ENCODE data around the gene NCAPH2. TPM values are rescaled to one million over a fixed set of nuclear protein-coding genes. Genes with fewer than 3 reads are reported as not detected.

NCAPH2 gene
- total and polyA plus RNA-seq, 4 experiments from 2014 or later = 36.4 to 81.8 (median 59.0) TPM

DNA sequence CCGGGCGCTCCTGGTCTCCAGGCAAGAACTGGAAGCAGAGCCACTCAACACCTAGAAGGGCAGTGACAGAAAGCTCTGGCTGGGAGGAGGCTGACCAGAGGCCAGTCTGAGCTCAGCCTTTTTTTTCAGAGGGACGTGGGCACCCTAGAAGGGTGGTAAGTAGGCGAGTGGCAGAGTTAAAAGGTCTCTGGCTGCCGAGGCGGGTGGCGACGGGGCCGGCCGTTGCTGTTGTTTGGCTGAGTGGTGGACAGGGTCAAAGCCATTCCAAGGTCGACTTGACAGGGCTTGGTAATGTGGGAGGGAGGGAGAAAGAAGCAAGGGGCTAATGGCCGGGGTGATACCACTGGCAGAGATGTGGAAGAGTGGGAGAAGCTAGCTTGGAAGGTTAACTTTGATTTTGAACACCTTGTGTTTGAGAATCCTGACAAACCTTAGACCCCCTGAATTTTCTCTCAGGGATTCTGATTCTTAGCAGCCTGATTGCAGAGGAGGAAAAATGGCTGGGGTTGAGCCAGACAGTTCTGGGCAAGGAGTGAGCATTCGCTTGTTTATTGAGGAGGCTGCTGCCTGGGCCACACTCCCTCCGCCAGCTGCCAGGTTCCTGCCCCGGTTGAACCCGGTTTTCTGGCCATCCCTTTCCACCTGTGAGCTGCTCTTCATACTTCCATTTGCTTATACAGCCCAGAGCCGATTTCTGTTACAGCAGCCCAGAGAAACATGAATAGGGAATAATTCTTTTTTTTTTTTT is 55.6 kb downstream of the NCAPH2 start:
- peak overlapping the region; percentile 62 to 78 for H3K4me3 ChIP-seq (ENCODE audit: low read length in 2 of 2)
- peaks cover 1% of the 10 kb centered on the region for H3K36me3 ChIP-seq (ENCODE audit: insufficient read depth, low read length)
- no peak for DNase-seq
- Mint-ChIP-seq H3K9me3 (no peaks in the 10 kb centered on the region), H3K4me1 (peaks cover 13 to 25% (median 20%) of the 10 kb centered on the region in 4 donors), H3K4me3 (peak overlapping the region; percentile 92 to 97 (median 95)), H3K27me3 (peaks cover 0 to 2% of the 10 kb centered on the region in 2 donors), H3K36me3 (peaks cover 2 to 3% of the 10 kb centered on the region in 2 donors), H3K27ac (peak overlapping the region; percentile 78 to 96 (median 91))
- peaks cover 8% of the 10 kb centered on the region for H3K4me1 ChIP-seq (ENCODE audit: insufficient read depth, low read length)
- H3K9me3 ChIP-seq (ENCODE audit: control insufficient read depth in 1 of 2, low read length in 2 of 2) = no peaks in the 10 kb centered on the region
- H3K27ac ChIP-seq (ENCODE audit: low read depth, low read length) = peak overlapping the region; percentile 55
- no peaks in the 10 kb centered on the region for H3K27me3 ChIP-seq (ENCODE audit: insufficient read depth, low read length)
- intact Hi-C loops (cut with micrococcal nuclease) = loop anchor here (1.0 to 2.0 kb wide), 3 partner anchors 19 to 319 kb away; partner anchors contain the start of gene KLHDC7B
- POLR2A ChIA-PET (ENCODE audit: partially characterized antibody) = interaction anchor here (1.2 to 4.8 kb wide), 18 partner anchors 10 to 313 kb away, joined by 3 to 65 read pairs (median 8); partner anchors contain the start of genes CHKB, CPT1B, HDAC10 and KLHDC7B
- CTCF ChIA-PET (ENCODE audit: partially characterized antibody) = interaction anchor here (0.6 to 4.5 kb wide), 26 partner anchors 10 to 222 kb away, joined by 3 to 33 read pairs (median 5); partner anchors contain the start of genes CHKB, KLHDC7B, LMF2 and NCAPH2

DNA sequence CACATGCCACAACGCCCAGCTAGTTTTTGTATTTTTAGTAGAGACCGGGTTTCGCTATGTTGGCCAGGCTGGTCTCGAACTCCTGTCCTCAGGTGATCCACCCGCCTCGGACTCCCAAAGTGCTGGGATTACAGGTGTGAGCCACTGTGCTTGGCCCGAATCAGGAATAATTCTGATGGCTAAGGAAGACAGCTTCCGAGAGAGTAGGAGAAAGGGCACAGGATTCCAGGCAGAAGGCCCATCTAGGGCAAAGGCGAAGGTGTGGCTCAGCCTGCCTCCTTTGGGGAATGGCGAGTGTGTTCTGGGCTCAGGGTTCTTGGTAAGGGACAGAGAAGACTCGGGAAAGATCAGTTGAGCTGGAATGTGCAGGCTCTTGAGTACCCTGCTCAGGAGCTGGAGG is 56.3 kb downstream of the NCAPH2 start:
- POLR2A ChIA-PET (ENCODE audit: partially characterized antibody) = interaction anchor here (0.6 to 4.8 kb wide), 10 partner anchors 16 to 95 kb away, joined by 3 to 65 read pairs (median 12); partner anchors contain the start of genes CHKB, CPT1B, LMF2 and NCAPH2
- Histone ChIP-seq H3K36me3 (ENCODE audit: insufficient read depth, low read length) (peaks cover 7% of the 10 kb centered on the region), H3K4me1 (ENCODE audit: insufficient read depth, low read length) (peaks cover 8% of the 10 kb centered on the region), H3K9me3 (ENCODE audit: control insufficient read depth in 1 of 2, low read length in 2 of 2) (no peaks in the 10 kb centered on the region), H3K4me3 (ENCODE audit: low read length in 2 of 2) (no peak overlapping the region), H3K27me3 (ENCODE audit: insufficient read depth, low read length) (no peaks in the 10 kb centered on the region), H3K27ac (ENCODE audit: low read depth, low read length) (no peak overlapping the region)
- Mint-ChIP-seq H3K9me3 (no peaks in the 10 kb centered on the region), H3K4me3 (peak overlapping the region in 3 of 8 donors; percentile 8 to 33 (median 12)), H3K27ac (no peak overlapping the region), H3K27me3 (peaks cover 0 to 2% of the 10 kb centered on the region in 2 donors), H3K4me1 (peaks cover 13 to 25% (median 20%) of the 10 kb centered on the region in 4 donors), H3K36me3 (peaks cover 6 to 8% of the 10 kb centered on the region in 2 donors)
- intact Hi-C loops (cut with micrococcal nuclease) = no loop called here
- DNase-seq = no peak
- CTCF ChIA-PET (ENCODE audit: partially characterized antibody) = interaction anchor here (0.6 to 4.5 kb wide), 9 partner anchors 12 to 112 kb away, joined by 3 to 33 read pairs (median 9); partner anchors contain the start of gene SCO2

DNA sequence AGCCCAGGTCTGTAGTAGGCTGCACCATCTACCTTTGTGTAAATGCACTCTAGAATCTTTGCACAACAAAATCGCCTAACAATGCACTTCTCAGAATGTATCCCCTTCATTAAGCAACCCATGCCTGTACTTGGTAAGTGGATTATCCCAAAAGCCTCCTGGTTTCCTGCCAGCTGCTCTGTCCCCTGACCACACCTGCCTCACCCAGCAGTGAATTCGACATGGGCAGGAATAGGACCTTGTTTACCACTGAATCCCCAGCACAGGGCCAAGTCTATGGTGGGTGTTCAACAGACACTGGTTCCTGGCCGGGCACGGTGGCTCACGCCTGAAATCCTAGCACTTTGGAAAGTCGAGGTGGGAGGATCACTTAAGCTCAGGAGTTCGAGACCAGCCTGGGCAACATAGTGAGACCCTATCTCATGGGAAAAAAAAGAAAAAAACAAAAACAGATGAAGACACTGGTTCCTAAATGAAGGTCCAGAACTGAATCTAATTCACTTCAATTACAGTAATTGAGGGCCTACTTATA is 59.8 kb downstream of the NCAPH2 start:
- DNase-seq = no peak
- Mint-ChIP-seq H3K4me3 (no peak overlapping the region), H3K36me3 (peaks cover 21 to 24% of the 10 kb centered on the region in 2 donors), H3K9me3 (no peaks in the 10 kb centered on the region), H3K27ac (no peak overlapping the region), H3K27me3 (peaks cover 0 to 2% of the 10 kb centered on the region in 2 donors), H3K4me1 (peaks cover 8 to 11% (median 10%) of the 10 kb centered on the region in 4 donors)
- ChIA-PET POLR2A (ENCODE audit: partially characterized antibody) (no interaction called here), CTCF (ENCODE audit: partially characterized antibody) (no interaction called here)
- no peaks in the 10 kb centered on the region for H3K27me3 ChIP-seq (ENCODE audit: insufficient read depth, low read length)
- intact Hi-C loops (cut with micrococcal nuclease) = no loop called here
- H3K36me3 ChIP-seq (ENCODE audit: insufficient read depth, low read length) = peaks cover 25% of the 10 kb centered on the region
- H3K4me3 ChIP-seq (ENCODE audit: low read length in 2 of 2) = no peak overlapping the region
- no peaks in the 10 kb centered on the region for H3K9me3 ChIP-seq (ENCODE audit: control insufficient read depth in 1 of 2, low read length in 2 of 2)
- no peak overlapping the region for H3K27ac ChIP-seq (ENCODE audit: low read depth, low read length)
- peaks cover 8% of the 10 kb centered on the region for H3K4me1 ChIP-seq (ENCODE audit: insufficient read depth, low read length)

DNA sequence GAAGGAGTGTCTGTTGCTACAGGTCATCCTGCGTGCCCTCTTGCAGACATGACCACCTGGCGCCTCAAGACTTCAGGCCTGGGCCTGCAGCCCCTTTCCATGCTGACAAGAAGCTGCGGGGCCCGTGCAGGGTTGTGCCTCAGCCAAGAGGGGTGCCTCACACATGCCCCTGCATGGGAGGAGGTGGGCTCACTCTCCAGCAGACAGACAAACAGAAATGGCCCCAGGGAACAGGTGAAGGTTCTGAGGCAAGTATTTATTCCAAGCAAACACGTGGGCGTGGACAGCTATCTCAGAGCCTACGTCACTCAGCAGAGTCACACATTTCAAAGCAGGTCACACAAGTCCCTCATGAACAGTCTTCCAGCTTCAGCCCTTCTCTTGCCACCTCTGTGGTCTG is 60.6 kb downstream of the NCAPH2 start:
- no peaks in the 10 kb centered on the region for H3K9me3 ChIP-seq (ENCODE audit: control insufficient read depth in 1 of 2, low read length in 2 of 2)
- no peak overlapping the region for H3K4me3 Mint-ChIP-seq
- H3K36me3 Mint-ChIP-seq = peaks cover 20 to 24% of the 10 kb centered on the region in 2 donors
- no peak for DNase-seq
- ChIA-PET POLR2A (ENCODE audit: partially characterized antibody) (interaction anchor here (0.6 kb wide), 1 partner anchor 14 kb away, joined by 3 read pairs; the partner anchor contains the start of gene CHKB), CTCF (ENCODE audit: partially characterized antibody) (no interaction called here)
- H3K4me1 ChIP-seq (ENCODE audit: insufficient read depth, low read length) = peaks cover 1% of the 10 kb centered on the region
- H3K4me3 ChIP-seq (ENCODE audit: low read length in 2 of 2) = no peak overlapping the region
- H3K9me3 Mint-ChIP-seq = no peaks in the 10 kb centered on the region
- peaks cover 1 to 2% (median 2%) of the 10 kb centered on the region in 4 donors for H3K4me1 Mint-ChIP-seq
- H3K27ac ChIP-seq (ENCODE audit: low read depth, low read length) = no peak overlapping the region
- intact Hi-C loops (cut with micrococcal nuclease) = no loop called here
- H3K27me3 ChIP-seq (ENCODE audit: insufficient read depth, low read length) = no peaks in the 10 kb centered on the region
- no peak overlapping the region for H3K27ac Mint-ChIP-seq
- H3K36me3 ChIP-seq (ENCODE audit: insufficient read depth, low read length) = peaks cover 25% of the 10 kb centered on the region
- peaks cover 0 to 2% of the 10 kb centered on the region in 2 donors for H3K27me3 Mint-ChIP-seq

DNA sequence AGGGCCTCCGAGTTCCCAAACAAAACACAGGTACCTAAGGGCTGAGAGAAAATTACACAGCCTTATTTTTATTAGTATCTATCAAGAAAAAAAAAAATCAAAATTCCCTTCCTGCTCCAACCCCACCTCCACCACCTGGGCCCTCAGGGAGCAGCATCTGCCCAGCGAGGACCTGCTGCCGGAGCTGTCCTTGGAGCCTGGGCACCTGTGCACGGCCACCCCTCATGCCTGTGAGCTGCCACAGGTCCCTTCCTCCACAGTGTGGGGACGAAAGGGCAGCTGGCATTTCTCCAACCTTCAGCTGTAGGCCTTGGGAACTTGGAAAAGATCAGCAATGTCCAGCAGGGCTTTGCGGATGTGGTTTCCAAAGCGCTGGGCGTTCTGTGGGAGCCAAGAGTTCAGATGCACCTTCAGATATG is 61.0 kb downstream of the NCAPH2 start:
- Histone ChIP-seq H3K9me3 (ENCODE audit: control insufficient read depth in 1 of 2, low read length in 2 of 2) (no peaks in the 10 kb centered on the region), H3K4me1 (ENCODE audit: insufficient read depth, low read length) (no peaks in the 10 kb centered on the region), H3K27ac (ENCODE audit: low read depth, low read length) (no peak overlapping the region), H3K4me3 (ENCODE audit: low read length in 2 of 2) (no peak overlapping the region), H3K27me3 (ENCODE audit: insufficient read depth, low read length) (no peaks in the 10 kb centered on the region), H3K36me3 (ENCODE audit: insufficient read depth, low read length) (peaks cover 25% of the 10 kb centered on the region)
- Mint-ChIP-seq H3K27me3 (peaks cover 0 to 2% of the 10 kb centered on the region in 2 donors), H3K9me3 (no peaks in the 10 kb centered on the region), H3K36me3 (peaks cover 20 to 24% of the 10 kb centered on the region in 2 donors), H3K27ac (peak overlapping the region in 1 of 7 donors; percentile 25), H3K4me3 (no peak overlapping the region), H3K4me1 (no peaks in the 10 kb centered on the region)
- DNase-seq = no peak
- intact Hi-C loops (cut with micrococcal nuclease) = no loop called here
- ChIA-PET POLR2A (ENCODE audit: partially characterized antibody) (interaction anchor here (0.6 kb wide), 1 partner anchor 14 kb away, joined by 3 read pairs; the partner anchor contains the start of gene CHKB), CTCF (ENCODE audit: partially characterized antibody) (no interaction called here)

DNA sequence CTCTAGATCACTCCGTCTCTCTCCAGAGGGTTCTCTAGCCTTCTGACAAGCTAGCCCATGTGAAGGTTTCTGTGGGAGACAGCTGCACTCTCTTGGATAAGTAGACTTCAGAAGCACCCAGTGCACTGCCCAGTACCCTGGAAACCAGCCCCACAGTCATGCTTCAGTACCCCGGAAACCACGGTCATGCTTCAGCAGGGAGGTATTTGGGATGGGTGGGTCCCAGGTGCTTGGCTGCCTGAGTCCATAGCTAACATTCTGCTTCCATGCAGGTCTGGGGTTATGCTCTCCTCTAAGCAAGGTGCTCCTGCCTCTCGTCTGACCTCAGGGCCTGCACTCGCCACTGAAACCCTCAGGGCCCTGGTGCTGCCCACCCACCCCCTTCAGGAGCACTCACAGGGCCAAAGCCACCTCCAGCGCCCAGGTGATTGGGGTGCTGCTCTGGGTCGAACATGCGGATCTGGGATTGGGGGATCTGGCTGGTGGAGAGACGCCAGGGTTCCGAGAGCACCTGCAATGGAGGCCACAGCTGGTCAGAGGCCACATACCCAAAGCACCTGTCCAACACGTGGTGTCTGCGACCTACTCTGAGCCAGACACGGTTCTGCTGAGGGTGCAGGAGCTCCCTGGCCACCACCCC is 62.0 kb downstream of the NCAPH2 start:
- intact Hi-C loops (cut with micrococcal nuclease) = no loop called here
- Mint-ChIP-seq H3K4me1 (no peaks in the 10 kb centered on the region), H3K36me3 (peaks cover 20 to 24% of the 10 kb centered on the region in 2 donors), H3K9me3 (no peaks in the 10 kb centered on the region), H3K4me3 (no peak overlapping the region), H3K27me3 (no peaks in the 10 kb centered on the region), H3K27ac (no peak overlapping the region)
- Histone ChIP-seq H3K4me3 (ENCODE audit: low read length in 2 of 2) (no peak overlapping the region), H3K4me1 (ENCODE audit: insufficient read depth, low read length) (no peaks in the 10 kb centered on the region), H3K27ac (ENCODE audit: low read depth, low read length) (no peak overlapping the region), H3K9me3 (ENCODE audit: control insufficient read depth in 1 of 2, low read length in 2 of 2) (no peaks in the 10 kb centered on the region), H3K36me3 (ENCODE audit: insufficient read depth, low read length) (peaks cover 25% of the 10 kb centered on the region), H3K27me3 (ENCODE audit: insufficient read depth, low read length) (no peaks in the 10 kb centered on the region)
- ChIA-PET POLR2A (ENCODE audit: partially characterized antibody) (interaction anchor here (1.0 to 1.5 kb wide), 2 partner anchors 25 to 44 kb away, joined by 4 read pairs; partner anchors contain the start of gene SCO2), CTCF (ENCODE audit: partially characterized antibody) (interaction anchor here (1.0 kb wide), 1 partner anchor 45 kb away, joined by 3 read pairs; the partner anchor contains the start of gene SCO2)
- no peak for DNase-seq
